RCC 7860 (cell line): ENCODE data around the gene AMH.
"Not testable (repeated sequence)": the region's sequence is repeated elsewhere in the genome, so short reads cannot be mapped to it uniquely, and the experiment has no call there.

Source experiments
- DNase-seq: peaks from one replicate; pipeline ENCODE4 v3.0.0-alpha.2; 2015; ENCODE audit warnings: low spot score
- FAIRE-seq: peaks from 2 replicates; lab custom pipeline; 2012; peaks lifted over from hg19 to GRCh38; lab: Jason Lieb, UNC

Gene AMH

DNA sequence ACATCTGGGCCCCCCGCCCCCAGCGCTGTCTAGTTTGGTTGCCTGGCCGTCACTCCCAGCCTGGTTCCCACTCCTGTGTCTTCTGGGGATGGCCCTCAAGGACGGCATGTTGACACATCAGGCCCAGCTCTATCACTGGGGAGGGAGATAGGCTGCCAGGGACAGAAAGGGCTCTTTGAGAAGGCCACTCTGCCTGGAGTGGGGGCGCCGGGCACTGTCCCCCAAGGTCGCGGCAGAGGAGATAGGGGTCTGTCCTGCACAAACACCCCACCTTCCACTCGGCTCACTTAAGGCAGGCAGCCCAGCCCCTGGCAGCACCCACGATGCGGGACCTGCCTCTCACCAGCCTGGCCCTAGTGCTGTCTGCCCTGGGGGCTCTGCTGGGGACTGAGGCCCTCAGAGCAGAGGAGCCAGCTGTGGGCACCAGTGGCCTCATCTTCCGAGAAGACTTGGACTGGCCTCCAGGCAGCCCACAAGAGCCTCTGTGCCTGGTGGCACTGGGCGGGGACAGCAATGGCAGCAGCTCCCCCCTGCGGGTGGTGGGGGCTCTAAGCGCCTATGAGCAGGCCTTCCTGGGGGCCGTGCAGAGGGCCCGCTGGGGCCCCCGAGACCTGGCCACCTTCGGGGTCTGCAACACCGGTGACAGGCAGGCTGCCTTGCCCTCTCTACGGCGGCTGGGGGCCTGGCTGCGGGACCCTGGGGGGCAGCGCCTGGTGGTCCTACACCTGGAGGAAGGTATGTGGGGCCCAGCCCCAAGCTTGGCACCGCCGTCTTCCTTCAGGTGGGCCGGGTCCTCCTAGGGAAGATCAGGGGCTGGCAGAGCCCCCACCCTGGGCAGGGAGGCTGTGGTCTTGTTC lies at the start of gene AMH:
TSS of gene AMH (plus strand) at position 314 of the 857 bp plus-strand sequence. CDS start at position 324, 10 bp downstream.
- FAIRE-seq = no peak
- DNase-seq = no peak

GRCh38 chr19:2199861-2200623 lies 49.1 kb upstream of the AMH start:
- no peak for DNase-seq
- FAIRE-seq = no peak

DNA sequence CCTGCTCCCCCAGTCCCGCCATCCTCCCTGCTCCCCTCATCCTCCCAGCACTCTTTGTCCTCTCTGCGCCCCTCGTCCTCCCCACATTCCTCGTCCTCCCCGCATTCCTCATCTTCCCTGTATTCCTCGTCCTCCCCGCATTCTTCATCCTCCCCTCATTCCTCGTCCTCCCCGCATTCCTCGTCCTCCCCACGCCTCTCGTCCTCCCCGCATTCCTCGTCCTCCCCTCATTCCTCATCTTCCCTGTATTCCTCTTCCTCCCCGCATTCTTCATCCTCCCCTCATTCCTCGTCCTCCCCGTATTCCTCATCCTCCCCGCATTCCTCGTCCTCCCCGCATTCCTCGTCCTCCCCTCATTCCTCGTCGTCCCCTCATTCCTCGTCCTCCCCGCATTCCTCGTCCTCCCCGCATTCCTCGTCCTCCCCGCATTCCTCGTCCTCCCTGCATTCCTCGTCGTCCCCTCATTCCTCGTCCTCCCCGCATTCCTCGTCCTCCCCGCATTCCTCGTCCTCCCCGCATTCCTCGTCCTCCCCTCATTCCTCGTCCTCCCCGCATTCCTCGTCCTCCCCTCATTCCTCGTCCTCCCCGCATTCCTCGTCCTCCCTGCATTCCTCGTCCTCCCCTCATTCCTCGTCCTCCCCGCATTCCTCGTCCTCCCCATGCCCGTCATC lies 48.4 kb upstream of the AMH start:
- DNase-seq, FAIRE-seq: not testable (repeated sequence)

GRCh38 chr19:2201473-2202148 lies 47.5 kb upstream of the AMH start:
- FAIRE-seq (no peak), DNase-seq (no peak)

GRCh38 chr19:2202366-2202765 lies 46.8 kb upstream of the AMH start:
- DNase-seq = no peak

DNA sequence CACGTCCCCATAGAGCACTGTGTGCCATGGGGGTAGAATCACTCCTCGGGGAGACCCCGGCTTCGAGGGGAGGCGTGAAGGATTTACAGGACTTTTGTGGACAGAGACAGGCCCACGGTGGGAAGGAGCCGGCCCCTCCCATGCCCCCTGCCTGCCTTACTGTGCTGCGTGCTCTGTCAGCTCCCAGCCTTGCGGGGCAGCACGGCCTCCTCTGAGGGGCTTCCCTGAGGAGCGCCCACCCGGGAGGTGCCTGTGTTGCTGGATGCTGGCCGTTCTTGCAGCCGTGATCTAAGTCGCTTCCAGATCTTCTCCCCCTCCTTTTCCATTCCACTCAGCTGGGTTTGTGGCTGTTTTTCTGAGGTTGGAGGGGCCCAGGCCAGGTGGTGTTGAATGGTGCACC lies 42.1 kb upstream of the AMH start:
- DNase-seq (no peak), FAIRE-seq (no peak)

More at GRCh38 chr19:2202366-2202765, 46.8 kb upstream of the AMH start:
- no peak for FAIRE-seq

DNA sequence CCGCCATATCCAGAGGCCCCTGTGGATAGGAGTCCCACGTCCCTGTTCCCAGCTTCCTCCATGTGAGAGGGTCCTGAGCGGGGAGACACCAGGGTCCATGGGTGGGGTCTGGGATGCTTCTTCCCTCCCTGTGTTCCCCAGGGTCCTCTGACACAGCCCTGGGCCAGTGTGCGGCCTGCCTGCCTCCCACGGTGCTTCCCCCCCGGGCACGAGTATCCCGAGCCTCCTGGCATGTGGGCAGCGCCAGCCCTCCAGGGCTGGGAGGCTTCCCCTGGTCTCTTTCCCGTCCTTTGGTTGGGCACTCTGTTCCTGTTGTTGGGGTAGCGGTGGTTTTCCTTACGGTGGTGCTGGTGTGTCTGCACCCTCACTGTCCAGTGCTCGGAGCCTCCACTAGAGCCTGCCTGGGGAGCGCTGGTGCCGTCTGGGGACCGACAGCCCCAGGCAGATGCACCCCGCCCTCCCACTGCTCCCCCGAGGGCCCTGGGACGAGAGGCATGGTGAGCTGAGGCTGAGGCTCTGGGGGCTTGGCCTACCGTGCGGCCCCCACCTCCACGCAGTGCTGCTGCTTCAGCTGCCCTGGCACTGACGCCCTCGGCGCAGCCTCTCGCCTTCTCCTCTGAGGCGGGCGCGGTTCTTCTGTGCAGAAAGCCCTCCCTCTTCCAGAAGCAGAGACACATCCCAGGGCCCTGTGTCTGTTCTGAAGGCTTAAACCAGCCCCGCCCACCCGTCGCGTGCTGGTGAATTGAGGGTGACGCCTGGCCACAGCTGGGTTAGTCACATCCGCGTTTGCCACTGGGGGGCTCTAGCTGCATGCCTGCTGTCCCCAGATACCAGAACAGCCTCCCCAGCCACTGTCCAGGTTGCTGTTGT lies 40.9 kb upstream of the AMH start:
- no peak for DNase-seq
- no peak for FAIRE-seq

DNA sequence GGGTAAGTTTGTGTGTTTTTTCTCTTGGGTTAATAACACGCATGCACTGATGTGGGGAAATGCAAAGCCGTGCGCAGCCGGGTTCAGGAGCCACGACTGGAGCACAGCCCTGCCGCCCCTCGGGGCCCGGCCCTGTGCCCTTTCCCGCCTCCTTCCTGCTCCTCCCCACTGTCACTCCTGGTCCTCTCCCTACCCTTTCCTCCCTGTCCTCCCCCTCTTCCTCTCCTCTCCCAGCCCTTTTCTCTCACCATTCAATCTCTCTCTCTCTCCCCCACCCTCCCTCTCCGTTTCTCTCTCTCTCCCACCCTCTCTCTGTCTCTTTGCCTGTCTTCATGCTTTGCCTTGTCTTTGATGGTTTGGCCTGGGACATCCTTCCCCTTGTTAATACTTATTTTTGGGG lies 40.1 kb upstream of the AMH start:
- no peak for FAIRE-seq
- DNase-seq = no peak

DNA sequence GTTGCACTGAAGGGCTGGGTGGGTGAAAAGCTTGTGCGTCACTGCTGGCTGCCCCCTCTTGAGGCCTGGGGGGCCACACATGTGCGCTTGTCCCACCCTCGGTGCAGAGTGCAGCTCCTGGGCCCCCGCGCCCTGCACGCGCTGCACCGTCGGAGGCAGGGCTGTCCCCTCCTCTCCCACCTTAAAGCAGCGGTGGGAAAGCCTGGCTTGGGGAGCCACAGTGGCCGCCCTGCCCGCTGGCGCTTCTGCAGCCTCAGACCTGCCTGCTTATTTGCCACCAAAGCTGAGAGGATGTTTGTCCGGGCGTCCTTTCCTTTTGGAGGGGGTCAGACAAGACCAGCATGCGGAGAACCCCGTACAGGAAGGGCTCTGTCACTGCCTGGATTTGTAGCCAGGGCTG lies 39.7 kb upstream of the AMH start:
- no peak for FAIRE-seq
- DNase-seq = no peak

GRCh38 chr19:2210206-2210605 lies 38.9 kb upstream of the AMH start:
- DNase-seq (no peak), FAIRE-seq (no peak)

DNA sequence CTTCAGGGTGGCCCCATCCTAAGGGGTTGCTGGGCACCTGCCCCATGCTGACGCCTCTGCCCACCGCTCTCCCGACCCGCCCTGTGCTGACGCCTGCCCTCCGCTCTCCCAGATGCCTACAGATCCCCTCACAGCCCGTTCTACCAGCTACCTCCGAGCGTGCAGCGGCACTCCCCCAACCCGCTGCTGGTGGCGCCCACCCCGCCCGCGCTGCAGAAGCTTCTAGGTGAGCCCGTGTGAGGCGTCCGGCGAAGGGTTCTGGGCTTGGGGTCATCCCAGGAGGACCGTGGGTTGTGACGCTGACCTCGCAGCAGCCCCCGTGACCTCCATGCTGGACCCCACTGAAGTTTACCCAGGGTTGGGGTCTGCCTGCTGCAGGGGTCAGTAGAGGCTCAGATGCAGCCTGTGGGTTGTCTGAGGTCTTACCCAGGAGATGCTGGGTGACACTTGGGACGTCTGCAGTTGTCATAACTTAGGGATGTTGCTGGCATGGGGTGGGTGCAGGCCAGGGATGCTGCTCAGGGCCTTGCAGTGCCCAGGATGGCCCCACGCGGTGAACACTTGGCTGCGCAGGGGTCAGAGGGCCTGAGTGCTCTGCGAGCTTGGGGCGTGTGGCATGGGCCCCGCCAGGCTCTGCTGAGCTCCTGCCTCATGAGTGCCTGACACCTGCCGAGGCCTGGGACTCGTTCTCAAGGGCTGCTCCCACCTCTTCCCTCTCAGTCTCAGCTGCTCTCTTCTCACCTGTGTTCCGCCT lies 38.0 kb upstream of the AMH start:
- DNase-seq = no peak
- FAIRE-seq = no peak

DNA sequence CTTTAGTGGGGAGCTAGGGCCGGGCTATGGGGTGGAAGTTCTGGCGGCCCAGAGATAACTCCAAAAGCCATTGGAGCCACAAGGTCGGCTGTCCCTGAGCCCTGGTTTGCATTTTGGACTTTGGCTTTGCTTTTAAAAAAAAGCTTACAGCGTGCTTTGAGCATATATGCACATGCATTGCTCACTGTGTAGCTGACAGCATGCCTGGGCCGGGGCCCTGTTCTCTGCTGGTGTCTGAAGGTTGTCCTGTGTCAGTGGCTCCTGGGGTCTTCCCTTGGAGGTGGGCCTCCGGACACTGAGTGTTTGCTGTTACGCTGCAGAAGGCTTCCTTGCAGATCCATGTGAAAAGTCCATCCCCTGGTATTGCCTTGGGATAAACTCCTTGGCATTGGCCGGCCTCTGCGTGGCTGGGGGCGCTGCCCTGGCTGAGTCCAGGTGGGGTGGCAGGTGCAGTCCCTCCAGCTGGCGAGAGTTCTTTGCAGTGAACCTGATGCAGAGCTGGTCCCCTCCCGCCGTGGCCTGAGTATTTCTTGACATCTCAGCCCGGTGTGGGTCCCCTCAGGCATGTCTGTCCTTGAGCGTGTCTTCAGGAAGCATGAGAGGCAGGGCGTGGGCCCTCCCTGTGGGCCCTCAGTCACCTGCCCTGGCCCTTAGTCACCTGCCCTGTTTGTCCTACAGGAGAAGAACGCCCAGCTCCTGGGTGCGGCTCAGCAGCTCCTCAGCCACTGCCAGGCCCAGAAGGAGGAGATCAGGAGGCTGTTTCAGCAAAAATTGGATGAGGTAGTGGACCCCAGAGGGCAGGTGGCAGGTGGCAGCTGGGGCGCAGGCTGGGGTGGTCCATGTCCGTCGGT lies 36.0 kb upstream of the AMH start:
- no peak for FAIRE-seq
- DNase-seq = no peak

- DNase-seq (no peak), FAIRE-seq (no peak)
Observed at GRCh38 chr19:2213799-2214198, 35.3 kb upstream of the AMH start.

- FAIRE-seq = no peak
- no peak for DNase-seq
Observed at GRCh38 chr19:2214251-2214650, 34.9 kb upstream of the AMH start.

GRCh38 chr19:2215281-2215751 lies 33.8 kb upstream of the AMH start:
- DNase-seq (no peak), FAIRE-seq (no peak)

GRCh38 chr19:2216361-2217225 lies 32.5 kb upstream of the AMH start:
- DNase-seq = no peak
- no peak for FAIRE-seq

DNA sequence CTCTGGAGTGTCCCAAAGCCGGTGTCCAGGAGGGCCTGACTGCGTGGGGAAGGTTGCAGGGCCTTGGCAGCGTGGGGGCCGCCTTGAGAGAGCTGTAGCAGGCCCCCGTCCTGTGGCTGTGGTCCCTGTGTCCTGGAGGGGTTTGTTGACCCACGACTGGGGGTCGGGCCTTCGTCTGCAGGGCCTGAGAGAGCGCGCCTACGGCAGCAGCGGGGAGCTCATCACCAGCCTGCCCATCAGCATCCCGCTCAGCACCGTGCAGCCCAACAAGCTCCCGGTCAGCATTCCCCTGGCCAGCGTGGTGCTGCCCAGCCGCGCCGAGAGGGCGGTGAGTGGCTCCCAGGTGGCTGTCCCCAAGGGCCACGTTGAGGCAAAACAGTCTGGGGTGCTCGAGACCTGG lies 31.5 kb upstream of the AMH start:
- DNase-seq (no peak), FAIRE-seq (no peak)
